Pancreas (tissue), 10 donors: ENCODE data around the gene FIP1L1. TPM values are rescaled to one million over a fixed set of nuclear protein-coding genes. Genes with fewer than 3 reads are reported as not detected.
A peak's percentile ranks its signal among the peaks of the same experiment; 100 is the strongest.

Experiments
- ATAC-seq, 4 donors: fragments of 200-7000 bp; cut with Tn5 transposase; one replicate each; pipeline versions ENCODE4 v1.8.0 to v1.9.1; 2020; ENCODE audit warnings: mild to moderate bottlenecking in 4 of 4, moderate library complexity in 4 of 4
- DNase-seq, 6 donors: peaks; one replicate each; pipeline ENCODE4 v3.0.0-alpha.2; 2020
- FAIRE-seq: peaks from 2 replicates; lab custom pipeline; 2012; peaks lifted over from hg19 to GRCh38; lab: Jason Lieb, UNC
- H3K27ac ChIP-seq, 4 donors: fragments of 200-600 bp; sonication (generic); 1 replicate in 3 of 4; 2 replicates in 1 of 4; pipeline versions ENCODE4 v1.5.0 to v1.8.0; 2020
- H3K27me3 ChIP-seq, 4 donors: fragments of 200-600 bp; one replicate each; pipeline ENCODE4 v1.8.0; 2021
- H3K36me3 ChIP-seq, 3 donors: fragments of 200-600 bp; sonication (generic) in 1 of 3; one replicate each; pipeline versions ENCODE4 v1.5.0 to v1.8.0; 2020 to 2021
- H3K4me1 ChIP-seq, 3 donors: fragments of 200-600 bp; one replicate each; pipeline ENCODE4 v1.8.0; 2021
- H3K4me3 ChIP-seq, 4 donors: fragments of 200-600 bp; sonication (generic) in 2 of 4; one replicate each; pipeline versions ENCODE4 v1.5.0 to v1.8.0; 2020 to 2021
- H3K9me3 ChIP-seq, 4 donors: fragments of 200-600 bp; one replicate each; pipeline ENCODE4 v1.8.0; 2021
- WGBS, 2 donors: extraction: QIAGEN DNeasy Blood & Tissue Kit; methylation state at CpG; one replicate each; pipeline ENCODE4 v1.1.7; 2013; 5-methylcytosine and 5-hydroxymethylcytosine counted together
- intact Hi-C, 3 donors: fragments of 100-400 bp; cut with DNase I; formaldehyde crosslinking; loops; one replicate each; pipeline versions ENCODE4 v1.11.1 to v1.14.2; 2022
- polyA plus RNA-seq, 2 donors: library from polyadenylated mRNA; stranded (reverse); fragments of 200-250 nt; gene quantifications; one replicate each; pipeline ENCODE4 v1.2.3, GENCODE V29; 2013
- total RNA-seq, 6 donors: library from RNA; stranded (reverse); fragmentation: NEBNext Ultra II Directional in 4 of 6; extraction: Animal tissue kit (Norgen Biotek cat#: 25700) in 4 of 6; gene quantifications; one replicate each; pipeline versions ENCODE4 v1.2.1 to v1.2.4, GENCODE V29; 2021 to 2023
- TF ChIP-seq, protein P1 (sequence below), 4 donors: fragments of 200-600 bp; sonication (generic) in 3 of 4; IDR thresholded peaks; one replicate each; pipeline versions ENCODE4 v1.5.0 to v1.8.0; 2021; ENCODE audit warnings: antibody characterized with exemption in 4 of 4
- donor health status: healthy with polysubstance abuse.
- donor health status: DM: no; HTN: no; CAD: no; lungs with moderate emphysema.
- donor health status: DM: no; HTN: no; CAD: no.
- donor health status: control.
- donor health status: control.
- donor health status: Bipolar disorder and iron deficiency.
- donor health status: DM: yes; HTN: yes; CAD: no.
- donor health status: DM: no; HTN: no; CAD: no.
- donor health status: DM: no; HTN: no; CAD: no.
- donor health status: DM: yes; HTN: yes; CAD: no.

The FIP1L1 gene
- total and polyA plus RNA-seq, 8 donors: 10.0 to 27.8 (median 18.0) TPM

DNA sequence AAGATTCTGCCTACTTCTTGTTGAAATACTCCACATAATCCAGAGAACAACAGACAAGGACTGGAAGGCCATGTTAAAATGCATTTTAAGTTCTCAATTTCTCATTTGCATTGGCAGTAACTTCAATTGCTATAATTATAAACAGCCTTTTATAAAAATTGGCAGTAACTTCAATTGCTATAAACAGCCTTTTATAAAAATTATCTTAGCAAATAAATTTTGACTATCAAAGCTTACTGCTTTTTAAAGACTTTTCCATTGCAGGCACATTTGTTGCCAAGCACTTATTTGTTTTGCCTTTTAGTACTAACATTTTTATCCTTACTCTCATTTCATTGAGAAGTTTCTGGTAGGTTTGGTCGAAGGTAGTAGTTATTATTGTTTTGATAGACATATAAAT lies 29.4 kb upstream of the FIP1L1 start:
- Histone ChIP-seq H3K27me3 (no peaks in the 10 kb centered on the region), H3K9me3 (no peaks in the 10 kb centered on the region), H3K27ac (no peak overlapping the region), H3K36me3 (no peaks in the 10 kb centered on the region), H3K4me1 (no peaks in the 10 kb centered on the region), H3K4me3 (no peak overlapping the region)
- DNase-seq (no peak), FAIRE-seq (no peak), ATAC-seq (no peak)
- WGBS, 2 donors: 32% methylated on average over 1 of the region's 1 CpG
- TF ChIP-seq, protein P1, sequence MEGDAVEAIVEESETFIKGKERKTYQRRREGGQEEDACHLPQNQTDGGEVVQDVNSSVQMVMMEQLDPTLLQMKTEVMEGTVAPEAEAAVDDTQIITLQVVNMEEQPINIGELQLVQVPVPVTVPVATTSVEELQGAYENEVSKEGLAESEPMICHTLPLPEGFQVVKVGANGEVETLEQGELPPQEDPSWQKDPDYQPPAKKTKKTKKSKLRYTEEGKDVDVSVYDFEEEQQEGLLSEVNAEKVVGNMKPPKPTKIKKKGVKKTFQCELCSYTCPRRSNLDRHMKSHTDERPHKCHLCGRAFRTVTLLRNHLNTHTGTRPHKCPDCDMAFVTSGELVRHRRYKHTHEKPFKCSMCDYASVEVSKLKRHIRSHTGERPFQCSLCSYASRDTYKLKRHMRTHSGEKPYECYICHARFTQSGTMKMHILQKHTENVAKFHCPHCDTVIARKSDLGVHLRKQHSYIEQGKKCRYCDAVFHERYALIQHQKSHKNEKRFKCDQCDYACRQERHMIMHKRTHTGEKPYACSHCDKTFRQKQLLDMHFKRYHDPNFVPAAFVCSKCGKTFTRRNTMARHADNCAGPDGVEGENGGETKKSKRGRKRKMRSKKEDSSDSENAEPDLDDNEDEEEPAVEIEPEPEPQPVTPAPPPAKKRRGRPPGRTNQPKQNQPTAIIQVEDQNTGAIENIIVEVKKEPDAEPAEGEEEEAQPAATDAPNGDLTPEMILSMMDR (IDR thresholded peaks at IDR 0.05): no peak
- intact Hi-C loops: no loop called here

- 80 to 90% methylated on average over 4 of the region's 4 CpGs for WGBS, 2 donors
- no peak for FAIRE-seq
- Histone ChIP-seq H3K36me3 (no peaks in the 10 kb centered on the region), H3K9me3 (no peaks in the 10 kb centered on the region), H3K4me3 (no peak overlapping the region), H3K27me3 (no peaks in the 10 kb centered on the region), H3K4me1 (no peaks in the 10 kb centered on the region), H3K27ac (no peak overlapping the region)
- ATAC-seq: no peak
- DNase-seq: no peak
- intact Hi-C loops: no loop called here
- TF ChIP-seq, protein P1 (IDR thresholded peaks at IDR 0.05): no peak
These were observed 28.4 kb upstream of the FIP1L1 start for GRCh38 chr4:53349091-53349491.

DNA sequence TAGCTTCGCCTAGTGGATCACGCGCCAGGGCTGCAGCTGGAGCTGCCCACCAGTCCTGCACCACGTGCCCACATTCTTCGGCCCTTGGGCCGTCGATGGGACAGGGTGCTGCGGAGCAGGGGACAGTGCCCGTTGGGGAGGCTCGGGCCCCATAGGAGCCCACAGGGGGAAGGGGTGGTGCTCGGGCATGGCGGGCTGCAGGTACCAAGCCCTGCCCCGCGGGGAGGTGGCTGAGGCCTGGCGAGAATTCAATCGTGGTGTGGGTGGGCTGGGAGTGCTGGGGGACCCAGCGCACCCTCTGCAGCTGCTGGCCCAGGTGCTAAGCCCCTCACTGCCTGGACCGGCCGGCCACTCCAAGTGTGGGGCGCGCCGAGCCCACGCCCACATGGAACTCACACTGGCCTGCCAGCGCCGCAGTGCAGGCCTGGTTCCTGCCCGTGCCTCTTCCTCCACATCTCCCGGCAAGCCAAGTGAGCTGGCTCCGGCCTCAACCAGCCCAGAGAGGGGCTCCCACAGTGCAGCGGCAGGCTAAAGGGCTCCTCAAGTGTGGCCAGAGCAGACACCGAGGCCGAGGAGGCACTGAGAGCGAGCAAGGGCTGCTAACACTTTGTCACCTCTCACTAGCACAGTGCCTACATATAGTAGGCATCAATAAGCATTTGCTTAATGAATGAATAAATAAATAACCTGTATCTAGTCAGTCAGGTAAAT lies 23.3 kb upstream of the FIP1L1 start:
- Histone ChIP-seq H3K27me3 (no peaks in the 10 kb centered on the region), H3K27ac (no peak overlapping the region), H3K36me3 (no peaks in the 10 kb centered on the region), H3K9me3 (no peaks in the 10 kb centered on the region), H3K4me1 (no peaks in the 10 kb centered on the region), H3K4me3 (no peak overlapping the region)
- peak in 2 of 6 donors; percentile 18 to 66 for DNase-seq
- TF ChIP-seq, protein P1 (IDR thresholded peaks at IDR 0.05): no peak
- ATAC-seq: no peak
- WGBS, 2 donors: 95 to 97% methylated on average over 29 to 32 of the region's 32 CpGs
- intact Hi-C loops: no loop called here
- FAIRE-seq: no peak

- Histone ChIP-seq H3K27ac (no peak overlapping the region), H3K4me1 (no peaks in the 10 kb centered on the region), H3K9me3 (no peaks in the 10 kb centered on the region), H3K27me3 (no peaks in the 10 kb centered on the region), H3K4me3 (no peak overlapping the region), H3K36me3 (no peaks in the 10 kb centered on the region)
- intact Hi-C loops: no loop called here
- FAIRE-seq (no peak), DNase-seq (no peak), ATAC-seq (no peak)
- TF ChIP-seq, protein P1 (IDR thresholded peaks at IDR 0.05): no peak
These were observed 21.4 kb upstream of the FIP1L1 start for GRCh38 chr4:53355930-53356521.

GRCh38 chr4:53361451-53361850 lies 16.0 kb upstream of the FIP1L1 start:
- H3K36me3 ChIP-seq: no peaks in the 10 kb centered on the region
- no peaks in the 10 kb centered on the region for H3K9me3 ChIP-seq
- 74 to 83% methylated on average over 3 of the region's 3 CpGs for WGBS, 2 donors
- FAIRE-seq (no peak), DNase-seq (no peak), ATAC-seq (no peak)
- TF ChIP-seq, protein P1 (IDR thresholded peaks at IDR 0.05): no peak
- intact Hi-C loops: no loop called here
- H3K27me3 ChIP-seq: no peaks in the 10 kb centered on the region
- H3K4me1 ChIP-seq: peaks cover 3 to 33% (median 6%) of the 10 kb centered on the region in 3 donors
- no peak overlapping the region for H3K27ac ChIP-seq
- no peak overlapping the region for H3K4me3 ChIP-seq
